RWPE1 (cell line): ENCODE data around the gene SSTR5.
A peak's percentile ranks its signal among the peaks of the same experiment; 100 is the strongest.

ENCODE experiments used
- CTCF ChIA-PET: fragments of 350-600 bp; sonication (Branson Sonifier 250); formaldehyde crosslinking; extraction: SDS; loops from one replicate; lab custom pipeline; 2021; lab: Yijun Ruan, JAX
- POLR2A ChIA-PET: fragments of 400-600 bp; formaldehyde crosslinking; extraction: SDS; loops from one replicate; lab custom pipeline; 2020; ENCODE audit warnings: antibody characterized with exemption; ENCODE audit not compliant: low non-redundant PET; lab: Yijun Ruan, JAX
- DNase-seq: peaks from one replicate; pipeline ENCODE4 v3.0.0; 2012; ENCODE audit warnings: low spot score
- H3K27ac ChIP-seq: fragments of 450-650 bp; 2 replicates; pipeline ENCODE4 v1.5.1; 2017
- TF ChIP-seq, protein P1 (sequence below): fragments of 450-650 bp; conservative IDR thresholded peaks from 2 replicates; pipeline ENCODE4 v1.5.1; 2017; ENCODE audit warnings: low read depth, mild to moderate bottlenecking

SSTR5 gene

DNA sequence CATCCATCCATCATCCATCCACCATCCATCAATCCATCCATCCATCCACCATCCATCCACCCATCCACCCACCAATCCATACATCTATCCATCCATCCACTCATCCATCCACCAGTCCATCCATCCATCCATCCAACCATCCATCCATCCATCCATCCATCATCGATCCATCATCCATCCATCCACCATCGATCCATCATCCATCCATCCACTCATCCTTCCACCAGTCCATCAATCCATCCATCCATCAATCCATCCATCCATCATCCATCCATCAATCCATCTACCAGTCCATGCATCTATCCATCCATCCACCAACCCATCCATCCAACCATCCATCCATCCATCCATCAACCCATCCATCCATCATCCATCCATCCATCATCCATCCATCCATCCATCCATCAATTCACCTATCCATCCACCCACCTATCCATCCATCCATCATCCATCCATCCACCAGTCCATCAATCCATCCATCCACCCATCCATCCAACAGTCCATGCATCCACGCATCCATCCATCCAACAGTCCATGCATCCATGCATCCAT lies 39.3 kb upstream of the SSTR5 start:
- CTCF ChIA-PET, result no interaction called here
- H3K27ac ChIP-seq, result no peak overlapping the region
- TF ChIP-seq, protein P1, sequence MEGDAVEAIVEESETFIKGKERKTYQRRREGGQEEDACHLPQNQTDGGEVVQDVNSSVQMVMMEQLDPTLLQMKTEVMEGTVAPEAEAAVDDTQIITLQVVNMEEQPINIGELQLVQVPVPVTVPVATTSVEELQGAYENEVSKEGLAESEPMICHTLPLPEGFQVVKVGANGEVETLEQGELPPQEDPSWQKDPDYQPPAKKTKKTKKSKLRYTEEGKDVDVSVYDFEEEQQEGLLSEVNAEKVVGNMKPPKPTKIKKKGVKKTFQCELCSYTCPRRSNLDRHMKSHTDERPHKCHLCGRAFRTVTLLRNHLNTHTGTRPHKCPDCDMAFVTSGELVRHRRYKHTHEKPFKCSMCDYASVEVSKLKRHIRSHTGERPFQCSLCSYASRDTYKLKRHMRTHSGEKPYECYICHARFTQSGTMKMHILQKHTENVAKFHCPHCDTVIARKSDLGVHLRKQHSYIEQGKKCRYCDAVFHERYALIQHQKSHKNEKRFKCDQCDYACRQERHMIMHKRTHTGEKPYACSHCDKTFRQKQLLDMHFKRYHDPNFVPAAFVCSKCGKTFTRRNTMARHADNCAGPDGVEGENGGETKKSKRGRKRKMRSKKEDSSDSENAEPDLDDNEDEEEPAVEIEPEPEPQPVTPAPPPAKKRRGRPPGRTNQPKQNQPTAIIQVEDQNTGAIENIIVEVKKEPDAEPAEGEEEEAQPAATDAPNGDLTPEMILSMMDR, result no peak
- DNase-seq, result no peak
- POLR2A ChIA-PET, result no interaction called here

DNA sequence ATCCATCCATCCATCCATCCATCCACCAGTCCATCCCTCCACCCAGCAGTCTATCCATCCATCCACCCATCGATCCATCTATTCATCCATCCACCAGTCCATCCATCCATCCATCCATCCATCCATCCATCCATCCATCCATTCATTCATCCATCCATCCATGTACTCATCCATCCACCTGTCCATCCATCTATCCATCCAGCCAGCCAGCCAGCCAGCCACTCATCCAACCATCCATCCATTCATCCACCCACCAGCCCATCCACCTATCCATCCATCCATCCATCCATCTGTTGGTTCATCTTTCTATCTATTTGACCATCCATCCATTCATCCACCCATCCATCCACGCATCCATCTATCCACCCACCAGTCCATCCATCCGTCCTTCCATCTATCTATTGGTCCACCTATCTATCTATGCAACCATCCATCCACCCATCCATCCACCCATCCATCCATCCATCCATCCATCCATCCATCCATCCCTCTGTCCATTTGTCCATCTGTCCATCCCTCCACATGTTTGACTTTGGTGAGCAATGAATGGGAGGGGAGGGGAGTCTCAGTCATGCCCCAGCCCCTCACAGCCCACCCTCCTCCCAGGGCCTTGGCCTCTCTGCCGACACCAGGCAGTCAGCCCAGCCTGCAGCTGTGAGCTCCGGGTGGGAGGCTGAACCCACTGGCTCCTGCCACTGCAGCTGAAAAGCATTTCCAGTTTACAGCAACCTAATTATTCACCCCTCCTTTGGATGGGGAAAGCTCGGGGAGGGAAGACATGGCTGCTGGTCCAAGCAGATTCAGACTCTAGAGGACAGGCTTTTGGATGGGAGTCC lies 38.1 kb upstream of the SSTR5 start:
- POLR2A ChIA-PET, result no interaction called here
- DNase-seq, result no peak
- no peak overlapping the region for H3K27ac ChIP-seq
- CTCF ChIA-PET, result no interaction called here
- TF ChIP-seq, protein P1, result no peak

DNA sequence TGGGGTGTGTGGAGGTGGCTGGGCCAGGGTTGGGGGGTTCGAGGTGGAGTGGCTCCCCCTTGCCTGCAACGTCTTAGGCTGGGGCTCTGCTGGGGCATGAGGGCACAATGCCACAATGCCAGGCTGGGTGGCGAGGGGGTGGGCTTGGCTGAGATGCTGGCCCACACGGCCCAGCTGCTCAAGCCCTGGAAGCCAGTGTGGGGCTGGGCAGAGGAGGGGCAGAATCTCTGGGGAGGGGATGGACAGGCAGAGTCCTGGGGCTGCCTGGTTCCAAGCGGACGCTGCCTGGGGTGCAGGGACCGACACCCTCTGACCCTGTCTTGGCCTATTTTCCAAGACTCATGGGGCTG lies 37.5 kb upstream of the SSTR5 start:
- DNase-seq, result no peak
- no peak overlapping the region for H3K27ac ChIP-seq
- CTCF ChIA-PET, result interaction anchor here (0.6 kb wide), 1 partner anchor 539 kb away, joined by 3 read pairs; no protein-coding TSS in a partner anchor
- TF ChIP-seq, protein P1, result no peak
- POLR2A ChIA-PET, result no interaction called here

DNA sequence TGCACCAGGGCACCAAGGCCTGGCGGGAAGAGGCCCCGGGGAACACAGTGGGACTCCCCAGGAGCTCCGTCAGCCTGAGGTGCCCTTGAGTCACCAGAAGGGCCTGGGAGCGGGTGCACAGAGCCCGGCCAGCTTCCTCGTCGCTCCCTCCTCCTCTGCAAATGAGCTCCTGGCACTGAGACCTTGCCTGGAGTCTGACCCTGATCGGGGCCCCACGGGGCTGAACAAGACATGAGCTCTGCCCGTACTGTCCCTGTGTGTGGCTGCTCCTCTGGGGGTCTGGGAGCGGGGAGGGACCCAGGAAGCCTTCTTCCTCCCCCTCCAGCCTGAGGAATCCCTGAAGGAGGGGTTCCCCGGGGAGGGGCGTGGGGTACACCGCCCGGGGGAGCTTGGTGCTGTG lies 36.4 kb upstream of the SSTR5 start:
- peak; percentile 14 for DNase-seq
- ChIA-PET POLR2A (interaction anchor here (0.6 kb wide), 1 partner anchor 29 kb away, joined by 3 read pairs; no protein-coding TSS in a partner anchor), CTCF (no interaction called here)
- peak overlapping the region; percentile 86 for H3K27ac ChIP-seq
- TF ChIP-seq, protein P1, result no peak

DNA sequence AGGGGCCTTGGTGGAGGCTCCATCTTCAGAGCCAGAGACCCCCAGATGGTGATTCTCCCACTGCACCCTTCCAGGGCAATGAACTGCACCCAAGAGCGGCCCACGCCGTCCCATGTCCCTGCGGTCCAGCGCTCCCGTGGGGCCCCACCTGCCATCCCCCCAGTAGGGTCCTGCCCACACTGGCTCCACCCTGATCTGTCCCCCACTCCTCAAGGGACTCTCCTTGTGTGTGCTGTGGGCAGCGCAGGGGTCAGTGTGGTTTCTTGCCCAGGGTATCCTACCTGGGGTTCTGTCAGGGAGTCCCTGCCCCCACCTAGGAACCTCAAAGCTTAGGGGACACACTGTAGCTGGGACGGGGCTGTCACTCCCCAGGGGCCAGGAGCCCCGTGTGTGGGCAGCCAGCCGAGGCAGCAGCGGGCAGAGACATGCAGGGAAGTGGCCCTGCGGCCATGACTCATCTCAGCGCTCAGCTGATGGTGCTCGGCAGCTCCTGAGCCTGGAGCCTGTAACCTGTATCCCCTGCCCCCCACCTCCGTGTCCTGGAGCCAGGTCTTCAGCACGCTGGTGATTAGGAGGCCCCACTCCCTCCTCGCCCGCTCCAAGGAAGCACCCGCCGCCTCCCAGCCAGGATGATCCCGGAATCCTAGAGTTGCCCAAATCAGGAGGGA lies 35.7 kb upstream of the SSTR5 start:
- H3K27ac ChIP-seq, result peak overlapping the region; percentile 86
- POLR2A ChIA-PET, result no interaction called here
- TF ChIP-seq, protein P1, result no peak
- CTCF ChIA-PET, result interaction anchor here (0.5 to 0.6 kb wide), 2 partner anchors 36 to 613 kb away, joined by 3 read pairs; partner anchors contain the start of gene SSTR5
- DNase-seq, result peak; percentile 81
